ENCODE measurements around the gene FAM234B. TPM values are rescaled to one million over a fixed set of nuclear protein-coding genes. Genes with fewer than 3 reads are reported as not detected.

Gene FAM234B
- total RNA-seq, 2 donors from 2014 or later: 14.7 to 24.3 TPM

- Histone ChIP-seq H3K27ac (no peak overlapping the region), H3K4me1 (replicated peaks) (no peaks in the 10 kb centered on the region), H3K4me3 (no peak overlapping the region), H3K27me3 (replicated peaks; ENCODE audit: insufficient read depth) (no peaks in the 10 kb centered on the region), H3K36me3 (no peaks in the 10 kb centered on the region), H3K9me3 (no peaks in the 10 kb centered on the region)
- TF ChIP-seq POLR2A (IDR thresholded peaks at IDR 0.05): no peak
- no peak for TF ChIP-seq CTCF (IDR thresholded peaks at IDR 0.05)
- TF ChIP-seq POLR2AphosphoS5 (IDR thresholded peaks at IDR 0.05): no peak
- intact Hi-C loops (cut with DNase I): loop anchor here (5.0 kb wide), 1 partner anchor 88 kb away; no protein-coding TSS in a partner anchor
- 61% methylated on average over 3 of the region's 3 CpGs for WGBS
- DNase-seq (ENCODE audit: low spot score): no peak
These were observed 39.2 kb upstream of the FAM234B start for GRCh38 chr12:13004986-13005385.

GRCh38 chr12:13005649-13006048 is 38.5 kb upstream of the FAM234B start:
- Histone ChIP-seq H3K27ac (no peak overlapping the region), H3K4me1 (replicated peaks) (no peaks in the 10 kb centered on the region), H3K4me3 (no peak overlapping the region), H3K36me3 (no peaks in the 10 kb centered on the region), H3K9me3 (no peaks in the 10 kb centered on the region), H3K27me3 (replicated peaks; ENCODE audit: insufficient read depth) (no peaks in the 10 kb centered on the region)
- 92% methylated on average over 2 of the region's 2 CpGs for WGBS
- intact Hi-C loops (cut with DNase I): no loop called here
- TF ChIP-seq CTCF (IDR thresholded peaks at IDR 0.05): no peak
- no peak for TF ChIP-seq POLR2A (IDR thresholded peaks at IDR 0.05)
- no peak for TF ChIP-seq POLR2AphosphoS5 (IDR thresholded peaks at IDR 0.05)
- no peak for DNase-seq (ENCODE audit: low spot score)

GRCh38 chr12:13007496-13008233 is 36.5 kb upstream of the FAM234B start:
- H3K27me3 ChIP-seq (replicated peaks; ENCODE audit: insufficient read depth): no peaks in the 10 kb centered on the region
- no peak for DNase-seq (ENCODE audit: low spot score)
- intact Hi-C loops (cut with DNase I): no loop called here
- H3K4me1 ChIP-seq (replicated peaks): no peaks in the 10 kb centered on the region
- no peak overlapping the region for H3K4me3 ChIP-seq
- H3K9me3 ChIP-seq: no peaks in the 10 kb centered on the region
- TF ChIP-seq POLR2AphosphoS5 (IDR thresholded peaks at IDR 0.05) (no peak), CTCF (IDR thresholded peaks at IDR 0.05) (no peak), POLR2A (IDR thresholded peaks at IDR 0.05) (no peak)
- no peak overlapping the region for H3K27ac ChIP-seq
- WGBS: 96% methylated on average over 7 of the region's 7 CpGs
- H3K36me3 ChIP-seq: no peaks in the 10 kb centered on the region

GRCh38 chr12:13008741-13009380 is 35.3 kb upstream of the FAM234B start:
- 90% methylated on average over 5 of the region's 5 CpGs for WGBS
- TF ChIP-seq POLR2A (IDR thresholded peaks at IDR 0.05): no peak
- TF ChIP-seq CTCF (IDR thresholded peaks at IDR 0.05): no peak
- no peak for TF ChIP-seq POLR2AphosphoS5 (IDR thresholded peaks at IDR 0.05)

GRCh38 chr12:13011098-13011497 is 33.1 kb upstream of the FAM234B start:
- Histone ChIP-seq H3K4me3 (no peak overlapping the region), H3K27me3 (replicated peaks; ENCODE audit: insufficient read depth) (no peaks in the 10 kb centered on the region), H3K4me1 (replicated peaks) (no peaks in the 10 kb centered on the region), H3K27ac (no peak overlapping the region), H3K36me3 (no peaks in the 10 kb centered on the region), H3K9me3 (no peaks in the 10 kb centered on the region)
- WGBS: 91% methylated on average over 6 of the region's 6 CpGs
- TF ChIP-seq CTCF (IDR thresholded peaks at IDR 0.05) (no peak), POLR2A (IDR thresholded peaks at IDR 0.05) (no peak), POLR2AphosphoS5 (IDR thresholded peaks at IDR 0.05) (no peak)
- intact Hi-C loops (cut with DNase I): no loop called here
- no peak for DNase-seq (ENCODE audit: low spot score)

More at GRCh38 chr12:13008741-13009380, 35.3 kb upstream of the FAM234B start:
- no peak overlapping the region for H3K4me3 ChIP-seq
- DNase-seq (ENCODE audit: low spot score): no peak
- H3K4me1 ChIP-seq (replicated peaks): no peaks in the 10 kb centered on the region
- no peak overlapping the region for H3K27ac ChIP-seq
- H3K27me3 ChIP-seq (replicated peaks; ENCODE audit: insufficient read depth): no peaks in the 10 kb centered on the region
- no peaks in the 10 kb centered on the region for H3K9me3 ChIP-seq
- intact Hi-C loops (cut with DNase I): no loop called here
- H3K36me3 ChIP-seq: no peaks in the 10 kb centered on the region
